Posterior vena cava (tissue), 2 donors: ENCODE results near the gene FANCM. TPM values are rescaled to one million over a fixed set of nuclear protein-coding genes. Genes with fewer than 3 reads are reported as not detected.
"Not testable (repeated sequence)": the region's sequence is repeated elsewhere in the genome, so short reads cannot be mapped to it uniquely, and the experiment has no call there.

Experiments
- DNase-seq: peaks from one replicate; pipeline ENCODE4 v3.0.0-alpha.2; 2020; ENCODE audit warnings: low spot score
- intact Hi-C, 2 donors: fragments of 100-400 bp; cut with DNase I; formaldehyde crosslinking; loops; one replicate each; pipeline versions ENCODE4 v1.14.1 to v1.14.2; 2022 to 2023
- total RNA-seq, 2 donors: library from RNA; stranded (reverse); fragmentation: NEBNext Ultra II Directional; extraction: Animal tissue kit (Norgen Biotek cat#: 25700); gene quantifications; one replicate each; pipeline ENCODE4 v1.2.1, GENCODE V29; 2021
- donor health status: DM: yes; HTN: yes; CAD: no.
- donor health status: DM: yes; HTN: yes; CAD: no.

Gene FANCM
- total RNA-seq, 2 donors from 2014 or later: 5.1 to 6.3 TPM

- no peak for DNase-seq
- intact Hi-C loops: loop anchor here in 1 of 2 donors (10.0 kb wide), 2 partner anchors 52 to 172 kb away; partner anchors contain the start of genes KLHL28, PRPF39 and TOGARAM1
Observed at GRCh38 chr14:45136399-45136798, 669 bp downstream of the FANCM start.

- intact Hi-C loops: no loop called here
- DNase-seq: no peak
Observed at GRCh38 chr14:45140661-45141187, 5.0 kb downstream of the FANCM start.

- DNase-seq, intact Hi-C loops: not testable (repeated sequence)
Observed at GRCh38 chr14:45142083-45142482, 6.4 kb downstream of the FANCM start.

GRCh38 chr14:45144658-45145057 lies 8.9 kb downstream of the FANCM start:
- intact Hi-C loops: no loop called here
- DNase-seq: no peak

DNA sequence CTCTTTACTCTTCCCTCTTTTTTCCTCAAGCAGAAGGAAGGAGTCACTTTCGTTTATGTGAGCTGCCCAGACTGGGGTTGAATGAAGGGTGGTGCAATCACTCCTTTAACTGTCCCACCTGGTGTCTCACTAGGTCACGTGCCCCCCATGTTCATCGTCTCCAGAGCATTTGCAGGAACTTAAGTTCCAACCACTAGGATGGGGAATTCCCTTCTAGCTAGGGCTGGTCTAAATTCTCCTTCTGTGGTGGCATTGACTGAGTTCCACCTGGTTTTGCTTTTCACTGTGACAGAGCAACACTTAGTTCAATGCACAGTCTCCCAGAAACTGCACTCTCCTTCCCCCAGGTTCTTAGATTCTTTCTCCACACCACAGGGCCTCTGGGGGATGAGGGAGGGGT lies 9.5 kb downstream of the FANCM start:
- DNase-seq: no peak
- intact Hi-C loops: no loop called here

- intact Hi-C loops: no loop called here
- no peak for DNase-seq
Observed at GRCh38 chr14:45149602-45150001, 13.9 kb downstream of the FANCM start.

- DNase-seq: no peak
- intact Hi-C loops: no loop called here
Observed at GRCh38 chr14:45150386-45150890, 14.7 kb downstream of the FANCM start.

GRCh38 chr14:45156067-45156466 lies 20.3 kb downstream of the FANCM start:
- DNase-seq: no peak
- intact Hi-C loops: no loop called here

GRCh38 chr14:45169906-45170305 lies 34.2 kb downstream of the FANCM start:
- intact Hi-C loops: no loop called here
- no peak for DNase-seq

DNA sequence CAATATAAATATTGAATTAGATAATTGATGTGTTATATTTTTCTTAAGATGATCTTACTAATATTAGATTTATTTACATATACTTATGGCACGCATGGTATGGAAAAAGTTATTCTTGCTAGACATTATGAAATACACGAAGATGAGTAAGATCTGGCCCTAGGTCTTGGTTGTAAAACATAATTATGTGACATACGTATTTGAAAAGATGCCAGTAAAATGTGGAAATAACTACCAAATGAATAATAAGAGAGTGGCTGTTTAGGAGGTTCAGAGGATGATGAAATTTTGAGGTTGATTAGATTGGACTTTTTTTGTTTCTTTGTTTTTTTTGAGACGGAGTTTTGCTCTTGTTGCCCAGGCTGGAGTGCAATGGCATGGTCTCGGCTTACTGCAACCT lies 41.3 kb downstream of the FANCM start:
- intact Hi-C loops: no loop called here

GRCh38 chr14:45181329-45181728 lies 45.6 kb downstream of the FANCM start:
- intact Hi-C loops: no loop called here
- no peak for DNase-seq

More for the DNA sequence above, 41.3 kb downstream of the FANCM start:
- no peak for DNase-seq

GRCh38 chr14:45181806-45182205 lies 46.1 kb downstream of the FANCM start:
- intact Hi-C loops: no loop called here
- no peak for DNase-seq

DNA sequence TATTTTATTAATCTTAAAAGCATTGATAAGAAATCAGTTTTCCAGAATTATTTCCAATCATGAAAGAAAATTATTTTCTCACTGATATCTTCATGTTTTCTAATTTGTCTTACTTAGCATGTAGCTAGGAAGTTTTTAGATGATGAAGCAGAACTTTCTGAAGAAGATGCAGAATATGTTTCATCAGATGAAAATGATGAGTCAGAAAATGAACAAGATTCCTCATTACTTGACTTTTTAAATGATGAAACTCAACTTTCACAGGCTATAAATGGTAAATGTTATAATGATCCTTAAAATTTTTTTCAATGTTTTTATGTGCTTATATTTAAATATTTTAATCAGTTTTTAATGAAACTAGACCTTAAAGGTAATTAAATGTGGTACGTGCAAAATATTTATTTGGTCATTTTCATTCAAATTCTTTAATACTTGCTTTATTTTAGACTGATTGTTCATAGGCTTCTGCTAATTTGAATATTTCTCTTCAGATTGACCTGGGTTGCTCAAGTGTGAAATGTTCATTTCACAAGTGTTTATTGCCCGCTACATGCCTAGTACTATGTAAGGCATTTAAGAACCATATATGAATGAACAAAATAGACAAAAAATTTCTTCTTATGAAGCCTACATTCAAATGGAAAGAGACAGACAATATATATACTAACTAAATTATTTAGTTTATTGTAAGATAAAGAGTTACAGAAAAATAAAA lies 49.5 kb downstream of the FANCM start:
- no peak for DNase-seq
- intact Hi-C loops: no loop called here

DNA sequence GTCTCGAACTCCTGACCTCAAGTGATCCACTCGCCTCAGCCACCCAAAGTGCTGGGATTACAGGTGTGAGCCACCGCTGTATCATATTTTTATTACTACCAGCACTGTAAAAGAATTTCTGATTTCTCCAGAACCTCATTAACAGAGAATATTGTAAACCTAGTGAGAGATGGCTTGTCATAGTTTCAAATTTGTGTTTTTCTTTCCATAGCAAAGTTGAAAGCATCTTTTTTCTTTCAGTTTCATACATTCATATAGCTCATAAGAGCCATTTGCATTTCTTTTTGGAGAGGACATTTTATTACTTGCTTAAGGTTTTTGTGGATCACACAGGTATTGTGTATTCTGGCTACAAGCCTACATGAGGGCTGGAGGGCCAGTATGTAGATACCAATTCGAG lies 59.2 kb downstream of the FANCM start:
- intact Hi-C loops: no loop called here
- no peak for DNase-seq

DNA sequence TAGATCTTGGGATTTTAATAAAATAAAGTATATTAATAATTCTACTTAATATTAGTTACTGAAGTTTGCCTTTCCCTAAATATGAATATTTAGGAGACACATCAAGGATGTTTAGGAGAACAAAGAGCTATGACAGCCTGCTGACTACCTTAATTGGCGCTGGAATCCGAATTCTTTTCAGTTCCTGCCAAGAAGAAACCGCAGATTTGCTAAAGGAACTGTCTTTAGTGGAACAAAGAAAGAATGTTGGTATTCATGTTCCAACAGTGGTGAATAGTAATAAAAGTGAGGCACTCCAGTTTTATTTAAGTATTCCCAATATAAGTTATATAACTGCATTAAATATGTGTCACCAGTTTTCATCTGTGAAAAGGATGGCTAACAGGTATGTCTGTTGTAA lies 62.8 kb downstream of the FANCM start:
- DNase-seq: no peak
- intact Hi-C loops: no loop called here

DNA sequence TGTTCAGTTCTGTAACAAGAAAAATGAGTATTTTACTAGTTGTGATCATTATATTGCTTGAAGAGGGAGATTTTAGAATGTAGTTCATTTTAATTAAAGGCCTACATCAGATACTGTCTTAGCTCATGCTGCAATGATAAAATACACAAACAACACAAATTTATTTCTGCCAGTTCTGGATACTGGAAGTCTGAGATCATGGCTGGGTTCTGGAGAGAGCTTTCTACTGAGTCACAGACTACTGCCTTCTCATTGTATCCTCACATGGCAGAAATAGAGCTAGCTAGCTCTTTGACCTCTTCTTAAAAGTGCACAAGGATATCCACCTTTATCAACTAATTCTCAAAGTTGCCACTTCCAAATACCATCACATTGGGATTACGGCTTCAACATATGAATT lies 63.5 kb downstream of the FANCM start:
- DNase-seq: no peak
- intact Hi-C loops: no loop called here

GRCh38 chr14:45201905-45202304 lies 66.2 kb downstream of the FANCM start:
- intact Hi-C loops: no loop called here
- DNase-seq: no peak

DNA sequence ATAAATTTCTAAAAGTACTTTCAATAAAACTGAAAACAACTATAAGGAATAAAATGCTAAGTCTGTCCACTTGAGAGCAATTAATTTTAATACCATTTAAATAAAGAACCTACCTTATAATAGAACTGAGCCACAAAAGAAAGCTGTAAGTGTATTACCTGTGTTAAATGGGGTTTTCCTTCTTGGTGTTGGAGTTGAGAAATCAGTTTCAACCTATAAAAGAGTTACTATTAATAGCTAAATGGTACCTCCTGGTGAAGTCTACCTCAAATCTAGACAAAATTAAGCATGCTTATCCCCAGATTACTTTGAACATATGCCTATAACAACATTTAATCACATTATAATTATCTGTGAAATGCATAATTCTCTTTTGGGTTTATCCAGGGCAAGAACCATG lies 68.5 kb downstream of the FANCM start:
- no peak for DNase-seq

DNA sequence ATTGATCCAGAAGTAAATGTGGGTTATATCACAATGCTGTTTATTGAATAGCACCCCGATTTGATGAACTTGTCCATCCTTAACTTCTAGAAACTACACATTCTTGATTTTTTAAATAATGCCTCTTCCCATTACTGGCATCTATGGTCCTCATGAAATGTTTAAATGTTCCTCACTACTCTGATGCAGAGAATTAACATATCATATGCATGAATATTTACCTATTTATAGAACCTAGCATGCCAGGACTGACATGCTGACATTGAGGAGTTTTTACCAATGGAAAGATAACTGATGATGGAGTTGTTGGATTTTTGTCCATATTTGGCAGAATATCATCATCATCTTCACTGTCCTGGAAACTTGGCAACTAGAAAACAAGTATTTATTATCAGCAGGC lies 74.4 kb downstream of the FANCM start:
- intact Hi-C loops: no loop called here
- no peak for DNase-seq

More for the DNA sequence above, 68.5 kb downstream of the FANCM start:
- intact Hi-C loops: no loop called here

DNA sequence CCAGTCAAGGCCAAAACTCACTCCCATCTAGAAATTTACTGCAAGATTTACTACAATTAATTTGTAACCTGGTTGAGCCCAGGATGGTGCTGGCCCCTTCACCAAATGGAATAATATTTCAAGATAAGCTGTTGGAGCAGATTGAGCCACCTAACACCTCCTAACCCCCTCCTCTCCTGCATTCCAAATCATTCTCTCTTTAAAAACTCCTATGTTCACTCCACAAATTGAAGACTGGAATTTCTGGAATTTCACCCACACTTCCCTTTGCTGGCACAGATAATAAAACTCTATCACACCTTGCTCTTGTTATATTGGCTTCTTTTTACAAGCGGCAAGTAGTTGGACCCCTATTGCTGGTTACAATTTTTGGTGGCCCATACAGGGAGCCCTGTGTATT lies 75.6 kb downstream of the FANCM start:
- intact Hi-C loops: no loop called here

GRCh38 chr14:45212231-45212630 lies 76.5 kb downstream of the FANCM start:
- intact Hi-C loops: no loop called here
- no peak for DNase-seq

More for the DNA sequence above, 75.6 kb downstream of the FANCM start:
- DNase-seq: no peak
